GM12874 (cell line): ENCODE data around the gene CCNG1.

Experiments
- CTCF ChIP-seq: IDR thresholded peaks from 2 replicates; pipeline ENCODE4 v1.5.1; 2011; ENCODE audit warnings: low read depth, mild to moderate bottlenecking, control low read depth, low read length, moderate library complexity; ENCODE audit not compliant: insufficient read depth

The CCNG1 gene

GRCh38 chr5:163407034-163407655 is 30.2 kb upstream of the CCNG1 start:
- no peak for TF ChIP-seq CTCF

DNA sequence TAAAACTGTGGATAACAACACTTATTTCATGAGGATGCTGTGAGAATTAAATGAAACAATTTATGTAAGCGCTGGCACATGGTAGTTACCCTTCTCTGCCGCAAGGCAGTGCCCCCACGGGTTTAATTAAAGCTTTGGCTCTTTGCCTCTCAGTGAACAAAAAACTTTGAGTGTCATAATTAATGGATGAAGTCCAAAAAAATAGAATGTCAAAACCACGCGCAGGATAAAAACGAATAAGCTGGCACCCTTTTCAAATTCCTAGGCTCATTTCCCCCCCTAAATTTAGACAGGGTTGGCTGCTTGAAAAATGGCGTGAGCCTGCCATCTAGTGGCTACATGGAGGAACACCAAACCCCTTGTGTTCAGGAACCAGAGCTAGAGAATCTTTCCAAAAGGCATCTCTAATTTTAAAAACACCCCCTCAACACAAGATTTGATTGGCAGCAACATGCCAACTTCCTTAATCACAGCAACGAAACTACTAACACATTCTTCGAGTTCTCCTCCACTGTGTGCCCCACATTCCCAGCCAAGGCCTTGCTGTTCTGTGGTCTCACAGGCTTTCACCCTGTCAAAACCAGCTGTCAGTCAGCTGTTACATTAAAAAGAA is 29.0 kb upstream of the CCNG1 start:
- TF ChIP-seq CTCF: peak; percentile 71

DNA sequence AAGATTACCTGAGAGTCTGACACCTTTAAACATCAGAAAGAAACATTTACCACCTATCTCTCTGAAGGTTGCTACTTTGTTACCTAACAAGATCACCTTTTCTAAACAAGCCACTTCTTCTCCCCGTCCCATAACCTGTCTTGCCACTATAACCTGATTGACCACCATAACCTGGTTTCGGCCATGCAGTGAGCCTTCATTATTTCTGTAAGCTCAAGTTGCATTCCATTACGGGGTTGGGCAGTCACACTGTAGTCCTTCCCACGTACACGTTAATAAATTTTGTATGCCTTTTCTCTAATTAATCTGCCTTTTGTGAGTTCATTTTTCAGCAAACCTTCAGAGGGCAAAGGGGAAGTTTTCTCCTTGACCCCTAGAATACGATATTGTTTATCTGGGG is 28.0 kb upstream of the CCNG1 start:
- no peak for TF ChIP-seq CTCF

DNA sequence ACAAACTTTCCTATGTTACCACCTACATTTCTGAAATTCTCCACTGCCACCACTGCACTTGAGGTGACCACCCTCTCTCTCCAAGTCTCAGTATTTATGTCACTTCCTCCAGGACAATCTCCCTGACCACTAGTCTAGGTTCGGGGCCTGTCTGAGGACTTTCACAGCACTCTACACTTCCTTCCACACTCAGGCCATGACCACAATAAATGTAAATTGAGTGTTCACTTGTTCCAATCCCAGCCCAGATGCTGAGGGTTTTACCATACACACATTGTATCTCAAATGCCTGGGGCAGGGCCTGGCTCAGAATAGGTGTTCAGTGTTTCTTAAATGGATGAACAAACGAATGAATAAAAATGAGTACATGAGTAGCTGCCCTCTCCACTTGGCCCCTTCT is 26.9 kb upstream of the CCNG1 start:
- no peak for TF ChIP-seq CTCF

GRCh38 chr5:163424836-163425235 is 12.6 kb upstream of the CCNG1 start:
- no peak for TF ChIP-seq CTCF

DNA sequence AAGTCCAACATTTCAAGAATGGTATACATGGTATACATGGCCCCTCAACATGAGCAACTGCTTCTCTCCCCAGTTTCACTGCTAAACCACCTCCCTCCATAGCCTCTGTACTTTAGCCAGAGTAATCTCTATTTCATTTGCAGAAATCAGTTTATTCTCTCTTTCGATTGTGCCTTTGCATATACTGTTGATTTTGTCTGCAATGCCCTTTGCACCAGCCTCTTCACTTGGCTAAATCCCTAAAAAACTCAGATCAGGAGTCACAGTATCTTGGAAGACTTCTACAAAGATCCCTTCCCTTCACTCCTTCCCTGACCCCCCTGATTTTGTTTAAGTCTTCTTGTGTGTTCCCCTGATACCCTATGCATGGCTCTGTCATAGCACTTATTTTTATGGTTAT is 4.9 kb upstream of the CCNG1 start:
- no peak for TF ChIP-seq CTCF

GRCh38 chr5:163433271-163433670 is 4.1 kb upstream of the CCNG1 start:
- TF ChIP-seq CTCF: no peak

- no peak for TF ChIP-seq CTCF
Observed at GRCh38 chr5:163434401-163434866, 3.0 kb upstream of the CCNG1 start.
